ENCODE data around the gene DMAP1.

The DMAP1 gene

GRCh38 chr1:44229435-44230167 is 16.3 kb downstream of the DMAP1 start:
- no peak for DNase-seq

GRCh38 chr1:44230796-44231195 is 17.5 kb downstream of the DMAP1 start:
- no peak for DNase-seq

DNA sequence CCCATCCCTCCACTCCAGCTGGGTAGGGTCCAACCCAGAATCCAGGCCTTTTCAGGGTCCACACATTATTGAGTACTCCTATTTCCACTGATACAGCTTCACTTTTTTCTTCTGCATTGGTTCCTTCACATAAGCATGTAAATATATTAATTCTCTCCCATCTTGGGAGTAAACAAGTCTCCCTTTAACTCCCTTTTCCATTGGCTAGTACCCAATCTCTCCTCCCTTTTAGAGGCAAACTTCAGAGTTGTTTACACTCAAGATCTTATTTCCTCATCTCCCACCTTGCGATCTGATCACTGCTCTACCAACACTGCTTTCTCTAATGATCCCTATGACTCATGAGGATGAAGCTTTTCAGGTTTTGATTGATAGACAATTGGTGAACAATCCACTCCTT is 20.3 kb downstream of the DMAP1 start:
- DNase-seq, result no peak

DNA sequence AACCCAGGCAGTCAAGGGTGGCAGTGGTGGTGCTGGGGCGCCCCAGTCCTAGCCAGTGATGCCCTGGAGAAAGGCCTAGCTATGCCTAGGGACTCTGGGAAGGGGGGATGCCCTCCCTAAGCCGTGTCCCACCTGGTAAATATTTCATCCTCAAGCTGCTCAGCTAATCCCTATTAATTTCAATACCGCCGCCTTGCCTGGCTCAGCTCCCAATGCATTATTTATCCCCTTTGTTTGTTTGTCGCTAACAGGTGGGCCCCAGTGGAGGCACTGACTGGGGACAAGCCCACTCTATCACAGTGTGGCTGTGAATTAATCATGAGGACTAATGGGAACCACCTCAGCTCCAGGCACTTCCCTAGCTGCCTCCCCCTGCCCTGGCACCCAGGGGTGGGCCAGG is 22.5 kb downstream of the DMAP1 start:
- DNase-seq, result no peak

DNA sequence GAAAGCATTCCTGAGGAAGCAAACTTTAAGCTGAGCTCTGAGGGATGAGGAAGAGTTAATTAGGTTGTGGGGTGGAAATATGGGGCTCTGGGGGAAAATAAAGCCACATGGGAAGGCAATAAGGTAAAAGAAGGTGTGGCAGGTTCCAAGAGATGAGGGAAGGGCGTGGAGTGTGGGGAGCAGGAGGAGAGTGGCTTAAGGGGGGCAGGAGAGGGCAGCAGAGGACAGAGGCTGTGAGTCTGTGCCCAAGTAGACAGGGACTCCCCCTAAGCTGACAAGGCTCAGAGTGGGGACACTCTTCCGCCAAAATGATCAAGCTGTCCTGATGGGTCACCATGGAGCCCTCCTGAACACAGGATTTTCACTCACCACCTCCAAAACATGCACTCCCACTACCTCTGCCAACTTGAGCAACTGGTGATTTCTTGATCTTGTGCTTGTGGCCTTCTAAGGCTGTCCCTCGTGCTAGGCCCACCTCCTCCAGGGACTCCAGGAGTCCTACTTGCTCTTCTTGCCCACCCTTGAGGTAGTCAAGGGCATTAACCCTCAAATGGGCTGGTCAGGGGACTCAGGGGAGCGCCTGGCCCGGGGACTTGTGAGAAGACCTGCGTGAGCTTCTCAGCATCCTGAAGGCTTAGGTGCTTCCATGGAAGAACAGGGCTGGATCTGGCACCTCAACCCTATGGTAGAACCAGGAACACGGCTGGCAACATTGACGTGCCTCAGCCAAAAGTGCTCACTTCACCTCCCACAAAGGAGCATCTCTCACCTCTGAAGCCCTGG is 23.4 kb downstream of the DMAP1 start:
- no peak for DNase-seq

DNA sequence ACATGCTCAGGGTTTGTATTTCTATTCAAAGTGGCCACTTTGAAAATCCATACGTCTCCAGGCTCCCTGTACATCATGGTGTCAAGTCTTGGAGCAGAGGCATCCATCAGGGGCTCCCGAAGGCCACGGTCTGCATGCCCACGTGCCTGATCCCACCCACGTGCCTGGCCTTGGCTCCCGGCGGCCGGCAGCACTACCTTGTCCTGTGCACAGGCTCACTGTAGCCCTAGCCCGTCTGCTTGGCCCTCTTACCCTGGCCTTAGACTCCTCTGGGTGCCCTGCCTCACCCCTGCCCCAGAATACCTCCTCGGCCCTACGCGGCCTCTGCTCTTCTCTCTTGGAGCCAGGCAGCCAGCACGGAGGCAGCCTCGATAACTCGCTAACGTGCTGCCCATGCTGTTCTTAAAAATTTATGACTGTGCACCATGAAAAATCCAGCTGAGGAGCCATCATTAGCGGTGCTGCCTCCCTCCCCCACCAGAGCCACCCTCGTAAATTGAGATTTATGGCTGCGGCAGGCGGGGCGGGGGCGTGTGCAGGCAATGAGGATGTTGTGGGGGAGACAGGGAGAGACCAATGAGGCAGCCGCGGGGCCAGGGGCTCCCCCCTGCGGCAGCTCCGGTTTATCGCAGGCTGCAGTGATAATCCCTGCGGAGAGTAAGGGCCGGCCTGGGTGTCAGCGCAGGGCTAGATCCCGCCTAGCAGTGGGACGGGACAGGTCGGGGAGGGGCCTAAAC is 24.6 kb downstream of the DMAP1 start:
- peak; percentile 14 for DNase-seq

DNA sequence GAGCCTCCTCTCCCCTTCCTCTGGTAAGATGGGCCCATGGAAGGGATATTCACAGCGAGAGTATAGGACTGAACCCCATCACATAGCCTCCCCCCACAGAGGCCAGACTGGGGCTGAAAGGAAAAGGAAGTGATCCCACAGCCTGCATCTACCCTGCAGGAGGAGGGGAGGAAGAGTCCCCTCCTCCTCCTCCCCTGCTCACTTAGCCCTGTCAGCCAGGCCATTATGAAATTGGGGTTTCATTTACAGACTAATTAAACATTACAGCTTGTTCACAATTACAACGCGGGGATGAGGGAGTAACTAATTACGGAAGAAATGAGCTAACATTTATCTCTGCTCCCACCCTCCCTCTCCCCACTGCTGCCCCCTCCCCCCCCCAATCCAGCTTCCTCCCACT is 25.4 kb downstream of the DMAP1 start:
- DNase-seq, result no peak

GRCh38 chr1:44239331-44239960 is 26.2 kb downstream of the DMAP1 start:
- DNase-seq, result no peak

- DNase-seq, result no peak
Observed at GRCh38 chr1:44239961-44240371, 26.7 kb downstream of the DMAP1 start.

DNA sequence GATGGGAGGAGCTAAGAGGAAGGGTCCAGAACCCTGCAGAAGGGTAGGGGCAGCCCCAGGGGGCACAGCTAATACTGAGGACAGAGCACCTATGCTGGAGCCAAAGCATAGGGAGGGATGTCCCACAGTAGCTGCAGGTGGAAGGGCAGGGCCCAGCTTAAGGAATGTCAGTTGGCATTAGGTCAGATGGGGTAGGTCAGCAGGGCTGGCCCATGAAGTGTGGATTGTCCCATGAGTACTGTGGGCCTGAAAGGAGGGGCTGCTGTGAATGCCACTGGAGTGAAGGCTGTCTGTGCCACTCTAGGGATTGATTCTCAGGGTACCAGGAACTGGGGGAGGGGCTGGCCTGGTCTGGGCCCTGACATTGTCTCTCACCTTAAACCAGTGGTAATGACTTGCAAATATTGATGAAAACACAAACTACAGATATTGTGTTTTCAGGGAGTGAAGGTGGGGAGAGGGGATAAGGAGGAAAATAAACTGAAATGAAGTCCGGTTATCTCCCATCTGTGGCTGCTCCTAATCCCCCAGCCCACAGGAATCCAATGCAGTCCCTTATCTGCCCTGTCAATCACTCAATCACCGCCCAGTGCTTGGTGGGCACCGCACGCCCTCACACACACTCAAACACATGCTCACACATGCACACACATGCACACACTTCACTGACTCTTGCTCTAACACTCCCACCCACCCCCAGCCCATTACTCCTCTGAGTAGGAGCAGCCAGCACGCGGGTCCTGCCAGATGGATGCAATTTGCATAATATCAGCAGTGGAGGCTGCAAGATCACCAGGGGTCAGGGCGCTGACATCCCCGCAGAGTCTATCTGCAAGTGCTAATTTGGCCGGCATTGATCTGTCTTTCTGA is 27.8 kb downstream of the DMAP1 start:
- no peak for DNase-seq

- no peak for DNase-seq
Observed at GRCh38 chr1:44242746-44243145, 29.5 kb downstream of the DMAP1 start.

GRCh38 chr1:44243782-44244495 is 30.7 kb downstream of the DMAP1 start:
- DNase-seq, result no peak

DNA sequence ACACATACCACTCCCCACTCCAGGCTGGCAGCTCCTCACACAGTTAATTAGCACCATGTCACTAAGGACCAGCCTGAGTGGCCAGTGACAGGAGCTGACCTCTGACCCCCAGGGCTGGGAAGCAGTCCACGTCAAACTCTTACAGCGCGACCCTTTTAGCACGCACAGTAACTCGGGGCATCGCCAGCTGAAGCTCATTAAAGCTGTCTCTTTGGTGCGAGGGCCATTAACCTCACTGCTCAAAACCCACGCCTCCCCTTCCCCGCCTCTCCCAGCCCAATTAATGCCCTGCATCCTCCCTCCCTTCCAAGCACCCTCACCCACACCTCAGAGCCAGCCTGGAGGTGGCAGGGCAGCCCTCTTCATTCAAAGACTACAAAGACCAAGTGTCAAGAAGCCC is 31.7 kb downstream of the DMAP1 start:
- no peak for DNase-seq

DNA sequence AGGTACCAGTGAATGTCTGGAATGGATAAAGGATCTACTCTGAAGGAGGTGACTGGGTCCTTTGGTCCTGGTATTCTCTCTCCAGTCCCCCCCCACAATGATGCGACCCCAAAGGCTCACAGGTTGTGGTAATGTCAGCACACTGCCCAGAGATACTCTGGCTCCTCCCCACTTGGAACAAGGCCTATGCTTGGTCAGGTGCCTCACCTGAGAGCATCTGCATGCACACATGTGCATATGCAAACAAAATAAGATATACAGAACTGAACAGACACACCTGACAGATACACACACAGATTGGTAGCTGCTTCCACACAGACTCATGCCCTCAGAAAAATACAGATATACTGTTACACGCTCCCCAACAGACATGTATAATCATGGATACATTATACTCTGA is 33.5 kb downstream of the DMAP1 start:
- no peak for DNase-seq

DNA sequence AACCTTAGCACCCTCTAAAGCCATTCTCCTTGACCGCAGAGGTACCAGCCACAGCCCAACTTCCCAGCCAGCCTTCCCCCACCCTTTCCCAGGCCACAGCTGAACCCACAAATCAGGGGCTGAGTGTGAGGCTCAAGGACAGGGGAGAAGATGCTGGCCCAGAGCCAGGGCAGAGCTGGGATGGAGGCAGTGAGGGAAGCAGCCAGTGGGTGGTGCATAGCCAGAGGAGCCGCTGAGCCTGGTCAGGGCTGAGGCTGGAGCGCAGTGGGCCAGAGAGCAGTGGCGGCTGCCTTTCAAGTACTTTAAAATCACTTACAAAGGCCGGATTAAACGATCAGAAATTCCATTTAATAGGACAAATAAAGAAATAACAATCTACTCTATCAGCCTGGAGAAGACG is 36.3 kb downstream of the DMAP1 start:
- no peak for DNase-seq

DNA sequence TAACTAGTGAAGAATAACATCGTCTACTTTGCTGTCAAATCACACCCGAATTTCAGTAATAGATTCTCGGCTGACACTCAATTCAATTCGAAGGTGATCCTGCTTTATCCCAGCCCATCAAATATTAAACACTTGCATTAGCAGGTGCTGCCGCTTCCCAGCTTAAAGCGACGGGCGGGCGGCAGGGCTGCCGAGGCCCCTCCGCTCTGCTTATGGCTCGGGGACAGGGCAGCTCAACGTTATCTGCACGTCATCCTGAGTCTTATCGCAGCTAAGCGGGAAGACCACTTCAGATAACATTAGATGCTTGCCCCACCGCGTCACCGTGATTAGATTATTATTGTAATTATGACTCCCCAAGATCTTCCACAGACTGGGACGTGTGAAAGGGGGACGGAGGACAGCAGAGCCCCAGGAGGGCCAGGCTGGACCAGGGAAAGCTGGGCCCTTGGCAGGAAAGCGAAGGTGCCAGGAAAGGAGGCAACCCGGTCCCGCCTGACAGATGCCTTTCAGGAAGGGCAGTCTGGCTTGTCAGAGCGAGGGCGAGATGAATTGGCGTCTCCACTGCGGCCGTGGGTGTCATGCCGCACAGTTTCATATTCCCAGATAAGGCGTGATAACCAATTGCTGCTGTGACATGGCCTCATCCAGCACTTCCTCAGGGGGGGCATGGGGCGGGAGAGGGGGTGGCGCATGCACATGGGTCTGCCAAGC is 37.0 kb downstream of the DMAP1 start:
- DNase-seq, result no peak

DNA sequence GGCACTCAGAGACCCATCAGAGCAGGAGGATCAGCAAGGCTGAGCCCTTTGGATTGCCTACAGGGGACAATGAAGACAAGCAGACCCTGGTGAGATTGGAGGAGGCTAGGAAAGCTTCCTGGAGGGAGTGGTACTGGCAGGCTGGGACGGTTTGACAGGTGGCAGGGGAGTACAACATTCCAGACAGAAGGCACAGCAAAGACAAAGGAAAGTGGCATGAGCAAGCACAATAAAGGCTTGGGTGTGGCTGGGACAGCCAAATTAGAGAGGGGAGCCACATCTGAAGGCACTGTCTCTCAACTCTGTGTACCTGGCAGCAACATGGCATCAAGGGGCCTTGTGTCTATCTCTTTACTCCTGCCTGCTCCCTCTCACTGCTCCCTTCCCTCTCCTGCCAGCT is 38.2 kb downstream of the DMAP1 start:
- DNase-seq, result no peak

DNA sequence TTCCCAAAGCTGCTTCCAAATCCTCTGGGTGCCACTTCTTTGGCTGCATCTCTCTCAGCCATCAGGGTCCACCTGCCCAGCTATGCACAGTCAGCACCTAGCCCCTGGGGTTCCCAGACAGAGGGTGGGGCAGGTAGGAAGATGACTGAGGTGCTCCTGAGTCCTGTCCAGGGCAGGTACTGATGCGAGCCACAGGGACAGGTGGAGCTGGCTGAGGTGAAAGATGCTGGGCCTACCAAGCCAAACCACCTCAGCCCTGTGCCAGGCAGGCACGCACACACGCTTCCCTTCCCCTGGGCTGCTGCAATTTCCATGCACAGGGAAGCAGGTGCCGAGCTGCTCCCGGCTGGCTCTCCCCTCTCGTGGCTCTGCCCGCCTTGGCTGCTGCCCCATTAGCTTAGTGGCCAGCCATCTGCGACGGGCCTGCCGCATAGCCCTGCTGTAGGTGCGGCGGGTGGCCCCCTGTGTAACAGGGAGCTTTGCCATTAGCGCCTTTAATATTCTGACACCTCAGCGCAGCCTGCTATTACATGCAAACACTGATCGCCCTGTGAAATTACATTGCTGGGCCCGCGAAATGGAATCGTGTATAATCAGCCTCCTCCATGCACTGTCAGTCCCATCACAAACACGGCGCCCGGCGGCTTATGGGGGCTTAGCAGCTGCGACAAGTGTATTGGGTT is 38.9 kb downstream of the DMAP1 start:
- DNase-seq, result no peak

DNA sequence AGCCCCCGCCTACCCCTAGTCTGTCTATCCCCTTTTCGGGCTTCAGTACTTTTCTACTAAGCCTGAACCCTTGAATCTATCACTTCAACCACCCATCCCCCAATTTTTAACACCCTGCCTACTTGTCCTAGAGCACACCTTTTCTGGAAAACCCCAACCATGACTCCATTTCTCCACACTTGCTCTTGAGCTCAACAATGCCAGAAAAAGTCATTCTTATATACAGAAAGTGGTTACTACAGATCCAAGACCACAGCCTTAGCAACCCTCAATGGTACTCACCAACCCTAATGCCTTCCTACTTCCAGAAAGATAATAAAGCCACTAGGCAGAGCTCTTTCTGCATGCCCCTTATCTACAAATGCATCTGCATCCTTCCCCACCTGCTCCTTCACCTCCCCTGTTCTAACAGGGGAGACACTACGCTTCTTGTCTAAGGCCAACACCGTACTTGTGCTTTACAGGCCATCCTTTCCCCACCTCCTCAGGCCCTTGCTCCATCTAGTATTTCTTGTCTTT is 41.2 kb downstream of the DMAP1 start:
- no peak for DNase-seq
